ENCODE results near the gene NLGN1. TPM values are rescaled to one million over a fixed set of nuclear protein-coding genes. Genes with fewer than 3 reads are reported as not detected.

Gene NLGN1
- total and polyA plus RNA-seq, 12 donors, result 0.13 to 3.7 (median 0.84) TPM

- Histone ChIP-seq H3K4me1 (replicated peaks in 1 of 2) (no peaks in the 10 kb centered on the region), H3K4me3 (no peak overlapping the region), H3K27me3 (no peaks in the 10 kb centered on the region), H3K9me3 (replicated peaks in 1 of 3) (no peaks in the 10 kb centered on the region), H3K36me3 (replicated peaks in 1 of 2) (no peaks in the 10 kb centered on the region), H3K27ac (no peak overlapping the region)
- no peak for DNase-seq
- intact Hi-C loops (cut with DNase I), result no loop called here
- no peak for TF ChIP-seq POLR2A (IDR thresholded peaks at IDR 0.05)
- no peak for TF ChIP-seq CTCF (IDR thresholded peaks at IDR 0.05)
- WGBS, 4 donors, result 56 to 84% (median 70%) methylated on average over 2 of the region's 2 CpGs
These were observed 241.6 kb downstream of the NLGN1 start for GRCh38 chr3:173639098-173639497.

- Histone ChIP-seq H3K9me3 (replicated peaks in 1 of 3) (no peaks in the 10 kb centered on the region), H3K27ac (no peak overlapping the region), H3K27me3 (no peaks in the 10 kb centered on the region), H3K4me3 (no peak overlapping the region), H3K4me1 (replicated peaks in 1 of 2) (no peaks in the 10 kb centered on the region), H3K36me3 (replicated peaks in 1 of 2) (no peaks in the 10 kb centered on the region)
- intact Hi-C loops (cut with DNase I), result no loop called here
- TF ChIP-seq POLR2A (IDR thresholded peaks at IDR 0.05) (no peak), CTCF (IDR thresholded peaks at IDR 0.05) (no peak)
- WGBS, 4 donors, result 86 to 97% (median 95%) methylated on average over 1 of the region's 1 CpG
- DNase-seq, result no peak
These were observed 244.2 kb downstream of the NLGN1 start for GRCh38 chr3:173641696-173642095.

GRCh38 chr3:173644086-173645082 is 246.8 kb downstream of the NLGN1 start:
- no peaks in the 10 kb centered on the region for H3K36me3 ChIP-seq (replicated peaks in 1 of 2)
- H3K4me1 ChIP-seq (replicated peaks in 1 of 2), result no peaks in the 10 kb centered on the region
- H3K4me3 ChIP-seq, result no peak overlapping the region
- no peak for TF ChIP-seq CTCF (IDR thresholded peaks at IDR 0.05)
- no peak for TF ChIP-seq POLR2A (IDR thresholded peaks at IDR 0.05)
- intact Hi-C loops (cut with DNase I), result no loop called here
- H3K9me3 ChIP-seq (replicated peaks in 1 of 3), result no peaks in the 10 kb centered on the region
- 92 to 96% (median 92%) methylated on average over 10 to 13 of the region's 13 CpGs for WGBS, 4 donors
- DNase-seq, result no peak
- no peak overlapping the region for H3K27ac ChIP-seq
- H3K27me3 ChIP-seq, result no peaks in the 10 kb centered on the region

GRCh38 chr3:173650596-173650995 is 253.1 kb downstream of the NLGN1 start:
- Histone ChIP-seq H3K9me3 (replicated peaks in 1 of 3) (no peaks in the 10 kb centered on the region), H3K4me1 (replicated peaks in 1 of 2) (no peaks in the 10 kb centered on the region), H3K36me3 (replicated peaks in 1 of 2) (no peaks in the 10 kb centered on the region), H3K4me3 (no peak overlapping the region), H3K27me3 (no peaks in the 10 kb centered on the region), H3K27ac (no peak overlapping the region)
- no peak for DNase-seq
- no peak for TF ChIP-seq POLR2A (IDR thresholded peaks at IDR 0.05)
- TF ChIP-seq CTCF (IDR thresholded peaks at IDR 0.05), result no peak
- intact Hi-C loops (cut with DNase I), result no loop called here
- 42 to 53% (median 48%) methylated on average over 1 of the region's 1 CpG for WGBS, 4 donors
